NCI-H2107 treated with DMSO at 0.1 percent for 48 hours (cell line): ENCODE measurements around the gene VSIG8.

Experiments
- DNase-seq: peaks from one replicate; lab custom pipeline; 2025; ENCODE audit not compliant: unreplicated experiment; lab: John Stamatoyannopoulos, UW

Gene VSIG8

DNA sequence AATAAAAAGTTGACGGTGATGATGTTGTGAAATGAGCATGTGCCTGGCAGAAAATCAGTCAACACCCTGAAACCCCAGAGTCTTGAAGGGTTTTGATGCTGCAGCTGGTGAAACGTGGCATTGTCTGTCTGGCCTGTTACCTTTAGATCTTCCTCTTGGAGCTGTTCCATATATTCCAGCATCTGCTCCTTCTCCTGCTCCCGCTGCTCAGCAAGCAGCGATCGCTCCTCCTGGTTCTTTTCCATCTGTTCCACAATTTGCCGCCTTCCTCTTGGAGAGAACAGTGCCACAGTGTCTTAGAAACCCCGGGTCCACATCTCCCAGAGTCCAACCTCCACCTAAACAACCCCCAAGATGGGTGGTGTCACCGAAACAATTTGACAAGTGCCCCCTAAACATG, 21.8 kb upstream of the VSIG8 start:
- DNase-seq = no peak

DNA sequence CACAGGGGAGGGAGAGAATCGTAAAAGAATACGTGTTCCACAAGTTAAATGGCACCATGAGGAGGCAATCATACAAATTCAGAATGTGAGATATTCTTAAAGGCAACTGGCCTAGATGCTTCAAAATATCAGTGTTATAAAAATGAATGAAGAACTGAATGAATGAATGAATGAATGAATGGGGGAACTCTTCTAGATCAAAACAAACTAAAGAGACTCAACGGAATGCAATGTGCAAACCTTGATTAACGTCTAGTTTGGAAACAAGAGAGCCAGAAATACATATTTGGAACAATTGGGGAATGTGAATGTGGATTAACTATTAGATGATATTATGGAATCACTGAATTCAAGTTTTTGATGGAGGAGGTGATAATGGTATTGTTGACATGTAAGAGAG, 20.7 kb upstream of the VSIG8 start:
- no peak for DNase-seq

DNA sequence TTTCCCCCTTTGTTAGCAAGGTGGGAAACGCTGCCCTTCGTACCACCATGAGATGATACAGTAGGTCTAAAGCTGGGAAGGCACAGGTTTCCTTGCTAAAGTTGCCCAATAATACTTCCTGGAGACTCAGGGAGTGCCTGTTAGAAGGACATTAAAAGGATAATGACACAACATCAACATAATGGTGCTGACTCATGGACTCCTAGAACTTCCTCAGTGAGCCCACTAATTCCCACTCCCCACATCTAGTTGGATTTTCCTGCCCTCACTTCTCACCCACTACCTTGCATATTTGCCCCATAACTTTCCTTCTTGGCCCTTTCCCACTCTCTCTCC, 20.0 kb upstream of the VSIG8 start:
- no peak for DNase-seq

DNA sequence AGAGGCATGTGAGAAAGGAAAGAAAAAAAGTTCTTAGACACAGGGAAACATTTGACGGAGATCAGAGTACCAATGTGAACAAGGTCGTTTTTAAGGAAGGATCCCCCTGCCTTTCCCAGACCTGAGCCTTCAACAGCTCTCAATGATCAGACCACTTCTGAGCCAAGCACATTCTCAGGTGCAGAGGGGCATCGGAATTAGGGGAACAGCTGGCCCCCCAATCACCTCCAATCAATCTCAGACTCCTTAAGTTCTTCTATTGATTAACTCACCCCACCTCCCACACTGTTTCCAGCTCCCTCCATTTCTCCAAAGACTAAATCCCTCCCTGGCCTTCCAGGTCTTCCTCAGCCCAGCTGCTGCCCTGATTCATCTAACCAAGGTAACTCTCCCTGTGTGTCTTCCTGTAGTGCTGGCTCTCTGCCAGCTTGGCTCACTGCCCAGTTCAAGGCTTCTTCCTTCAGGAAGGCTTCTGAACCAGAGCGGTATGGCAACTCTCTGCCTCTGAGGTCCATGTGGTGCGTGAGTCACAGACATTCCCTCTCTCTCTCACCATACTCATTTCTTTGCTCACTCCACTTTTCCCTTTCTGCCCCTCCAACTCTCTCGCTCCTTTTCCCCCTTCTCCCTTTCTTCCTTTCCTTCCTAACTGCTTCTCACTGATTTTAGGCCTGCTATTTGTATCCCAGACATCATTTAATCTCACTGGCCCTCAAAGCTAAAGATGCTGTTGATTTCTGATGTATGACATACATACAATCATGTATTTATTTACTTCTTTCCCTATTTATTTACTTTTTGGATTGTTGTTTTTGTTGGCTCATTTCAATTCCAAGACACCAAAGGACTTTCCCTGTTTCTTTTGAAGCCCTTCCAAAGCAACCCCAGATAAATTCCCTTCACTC, 19.4 kb upstream of the VSIG8 start:
- peak; percentile 76 for DNase-seq

DNA sequence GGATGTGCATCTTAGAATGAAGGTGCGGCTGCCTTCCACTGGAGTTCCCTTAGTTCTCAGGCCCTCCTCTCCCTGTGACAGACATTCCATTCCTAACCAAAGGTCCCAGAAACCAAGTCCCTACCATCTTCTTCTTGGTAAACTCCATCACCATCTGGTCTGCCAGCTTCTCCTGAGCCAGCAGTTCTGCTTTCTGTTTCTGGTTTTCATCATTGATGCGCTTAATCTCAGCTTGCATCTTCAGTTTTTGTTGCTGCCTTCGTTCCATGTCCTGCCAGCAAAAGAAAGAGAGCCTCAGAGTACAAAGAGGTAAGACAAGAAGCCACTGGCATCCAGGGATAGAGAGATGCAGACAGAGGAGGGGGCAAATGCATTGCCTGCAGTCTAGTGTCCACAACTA, 18.0 kb upstream of the VSIG8 start:
- no peak for DNase-seq

DNA sequence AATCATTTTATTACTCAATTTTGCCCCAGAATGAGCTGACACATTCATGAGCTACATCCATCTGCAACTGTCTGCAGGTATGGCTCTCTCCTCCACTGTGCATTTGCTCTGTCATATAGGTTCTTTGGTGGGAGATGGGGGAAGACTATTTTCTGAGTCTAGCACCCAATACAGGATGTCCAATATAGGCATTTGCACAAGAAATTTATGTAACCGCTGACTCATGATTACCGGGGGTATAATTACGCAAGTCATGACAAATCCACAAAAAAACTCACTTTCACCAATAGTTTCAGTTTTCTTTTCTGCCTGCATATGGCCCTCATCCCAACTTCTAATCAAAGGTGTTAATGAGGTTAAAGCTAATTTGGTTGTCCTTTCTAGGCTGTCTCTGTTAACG, 17.5 kb upstream of the VSIG8 start:
- no peak for DNase-seq

DNA sequence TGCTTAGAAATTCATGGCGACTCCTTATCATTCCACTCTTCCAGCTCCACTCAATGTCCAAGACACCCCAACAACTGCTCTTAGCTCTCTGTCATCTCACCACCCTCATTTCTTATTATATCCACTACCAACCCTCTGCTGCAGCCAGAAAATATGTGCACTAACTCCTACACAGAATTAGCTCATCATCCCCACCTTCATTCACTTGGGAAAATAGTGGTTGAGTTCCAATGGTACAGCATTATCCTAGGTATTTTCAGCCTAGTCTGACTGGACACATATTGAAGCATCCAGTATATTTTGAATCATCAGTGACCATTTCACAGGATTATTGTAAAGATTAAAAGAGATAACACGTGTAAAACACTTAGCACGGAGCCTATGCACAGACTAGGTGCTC, 16.7 kb upstream of the VSIG8 start:
- DNase-seq = no peak

DNA sequence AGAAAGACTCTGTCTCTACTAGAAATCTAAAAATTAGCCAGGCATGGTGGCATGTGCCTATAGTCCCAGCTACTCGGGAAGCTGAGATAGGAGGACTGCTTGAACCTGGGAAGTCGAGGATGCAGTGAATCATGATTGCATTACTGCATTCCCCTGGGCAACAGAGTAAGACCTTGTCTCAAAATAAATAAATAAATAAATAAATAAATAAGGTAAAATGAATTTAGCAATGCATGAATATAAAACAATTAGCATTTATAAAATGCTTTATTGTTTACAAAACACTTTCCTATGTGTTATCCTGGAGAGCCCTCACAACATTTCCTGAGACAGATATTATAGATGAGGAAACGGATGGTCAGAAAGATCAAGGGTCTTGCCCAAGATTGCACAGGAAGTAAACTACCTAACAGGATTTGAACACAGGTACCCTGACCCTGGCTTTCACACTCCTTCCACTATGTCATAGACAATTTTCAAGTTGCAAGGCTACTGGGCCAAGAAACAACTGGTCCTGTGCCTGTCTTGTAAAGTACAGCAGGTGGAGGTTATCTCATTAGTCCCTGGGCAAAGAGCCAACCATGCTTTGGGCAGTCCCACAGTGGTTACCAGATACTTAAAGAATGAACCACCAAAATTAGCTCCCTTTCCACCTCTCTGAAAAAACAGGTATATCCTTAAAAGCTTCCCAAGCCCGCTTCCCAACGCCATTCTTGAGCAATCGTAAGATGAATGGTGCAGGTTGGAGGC, 15.4 kb upstream of the VSIG8 start:
- DNase-seq = peak; percentile 63

DNA sequence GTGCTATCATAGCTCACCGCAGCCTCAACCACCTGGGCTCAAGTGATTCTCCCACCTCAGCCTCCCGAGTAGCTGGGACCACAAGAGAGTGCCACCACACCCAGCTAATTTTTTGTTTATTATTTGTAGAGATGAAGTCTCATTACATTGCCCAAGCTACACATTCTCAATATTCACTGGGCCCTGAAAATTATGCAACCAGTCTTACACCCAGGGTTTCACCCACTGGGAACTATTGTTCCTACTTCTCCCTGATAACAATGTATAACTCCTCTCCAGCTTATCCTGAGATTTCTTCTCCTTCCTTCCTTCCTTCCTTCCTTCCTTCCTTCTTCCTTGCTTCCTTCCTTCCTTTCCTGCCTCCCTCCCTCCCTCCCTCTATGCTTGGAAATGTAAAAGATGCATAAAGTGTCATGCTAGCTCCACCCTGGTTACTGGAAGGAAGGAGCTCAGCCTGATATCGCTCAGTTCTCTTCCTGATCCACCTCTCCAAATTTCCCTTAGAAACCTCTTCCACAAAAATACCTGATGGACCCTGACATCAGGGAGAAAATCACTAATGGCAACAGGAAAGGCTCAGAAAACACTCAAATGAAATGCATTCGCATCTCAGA, 11.2 kb upstream of the VSIG8 start:
- no peak for DNase-seq

DNA sequence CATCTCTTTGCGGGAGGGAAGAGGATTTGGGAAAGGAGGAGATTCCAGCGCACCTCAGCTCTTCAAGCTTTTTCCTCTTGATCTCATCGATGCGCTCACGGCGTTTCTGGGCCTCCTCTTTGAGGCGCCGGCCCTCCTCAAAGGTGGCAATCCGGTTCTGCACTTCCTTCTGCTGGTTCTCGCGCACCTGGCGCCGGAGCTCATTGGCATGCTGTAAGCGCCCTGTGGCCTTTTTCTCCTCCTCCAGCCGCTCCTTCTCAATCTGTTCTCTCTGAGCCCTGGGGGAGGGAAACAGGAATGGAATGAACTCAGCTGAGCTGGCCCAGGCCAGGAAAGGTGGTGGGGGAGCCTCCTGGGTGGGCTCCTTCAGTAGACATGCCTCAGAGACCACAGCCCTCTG, 10.4 kb upstream of the VSIG8 start:
- DNase-seq = no peak

DNA sequence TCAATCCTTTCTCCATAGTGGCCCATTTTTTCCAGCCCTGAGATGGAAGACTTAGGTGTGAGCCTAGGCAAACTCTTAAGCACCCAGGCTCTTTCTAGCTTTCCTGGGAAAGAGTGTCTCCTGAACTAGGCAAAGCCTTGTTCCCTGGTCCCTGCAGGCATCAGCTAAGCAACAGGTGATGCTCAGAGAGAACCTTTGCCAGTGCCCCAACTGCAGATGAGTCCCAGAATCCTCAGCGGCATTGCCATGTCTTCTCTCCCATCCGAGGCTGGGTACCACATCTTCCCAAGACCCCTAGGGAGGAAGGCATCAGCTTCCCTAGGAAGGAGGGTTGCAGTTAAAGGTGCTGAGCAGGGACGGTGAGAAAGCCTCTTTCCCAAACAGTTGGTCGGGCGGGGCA, 8.2 kb upstream of the VSIG8 start:
- DNase-seq = no peak

DNA sequence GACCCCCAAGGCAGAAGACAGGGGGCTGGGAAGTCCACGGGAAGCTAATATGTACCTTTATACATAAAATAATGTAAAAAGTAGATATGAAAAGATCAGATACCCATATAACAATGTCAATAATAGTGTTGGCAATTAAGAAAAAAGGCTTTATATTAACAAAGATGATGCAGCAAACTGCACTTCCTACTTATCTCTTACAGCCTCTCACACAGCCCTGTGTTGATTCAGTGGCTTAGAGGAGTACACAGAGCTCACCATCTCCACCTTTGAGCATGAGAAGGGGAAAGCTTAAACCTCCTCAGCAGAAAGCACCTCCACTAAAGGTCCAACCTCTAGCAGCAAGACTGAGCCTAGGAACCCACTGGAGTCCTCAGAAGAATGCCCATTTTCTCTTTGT, 7.2 kb upstream of the VSIG8 start:
- DNase-seq = no peak

DNA sequence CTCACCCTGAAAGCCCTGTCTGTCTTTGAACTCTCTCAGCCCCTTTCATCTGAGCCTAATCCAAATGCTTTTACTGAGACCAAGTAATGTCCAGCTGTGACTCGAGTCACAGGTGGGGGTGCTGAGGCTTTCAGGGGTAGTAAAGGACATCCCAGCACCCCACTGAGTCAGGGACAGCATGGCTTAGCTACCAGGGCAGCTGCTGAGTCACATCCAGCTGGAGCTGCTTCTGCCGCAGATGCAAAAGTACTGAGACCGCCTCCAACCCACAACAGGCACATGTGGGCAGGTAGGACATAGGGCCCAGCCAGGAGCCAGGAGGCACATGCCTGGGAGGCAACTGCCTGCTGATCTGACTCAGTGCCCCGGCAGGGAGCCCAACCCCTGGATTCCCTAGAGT, 6.7 kb upstream of the VSIG8 start:
- DNase-seq = peak; percentile 41

DNA sequence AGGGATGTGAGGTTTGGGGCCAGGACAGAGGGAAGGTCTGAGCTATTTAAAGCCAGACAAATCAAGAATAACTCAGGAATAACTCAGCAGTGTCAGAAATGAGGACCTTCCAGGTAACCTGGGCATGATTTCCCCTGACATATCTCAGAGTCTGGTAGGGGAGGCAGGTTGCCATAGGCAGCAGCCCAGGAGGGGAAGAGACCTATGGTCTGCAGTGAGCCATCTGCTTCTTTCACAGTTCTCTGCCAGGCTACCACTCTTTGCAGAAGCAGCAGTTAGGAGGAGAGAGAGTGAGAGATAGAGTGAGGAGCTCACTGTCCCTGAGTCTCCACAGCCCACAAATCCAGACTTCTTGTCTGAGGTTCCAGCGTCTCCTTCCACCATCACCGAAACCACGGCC, 6.3 kb upstream of the VSIG8 start:
- no peak for DNase-seq

DNA sequence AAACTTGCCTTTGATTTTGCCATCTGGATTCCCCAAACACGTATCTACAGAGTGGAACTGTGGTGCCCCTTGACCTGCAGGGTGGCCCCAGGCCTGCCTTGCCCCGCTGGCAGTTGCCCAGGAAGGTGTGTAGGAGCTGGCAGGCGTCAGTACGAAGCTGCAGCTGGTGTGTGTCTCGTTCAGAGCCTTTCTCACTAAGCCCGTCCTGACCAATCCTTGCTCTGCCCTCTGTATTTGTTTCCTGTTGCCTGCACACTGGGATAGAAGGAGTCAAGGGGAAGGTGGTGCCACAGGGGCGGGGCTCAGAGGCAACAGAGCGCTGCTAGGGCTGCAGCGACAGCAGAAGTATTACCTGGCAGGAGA, 5.2 kb upstream of the VSIG8 start:
- peak; percentile 99 for DNase-seq

DNA sequence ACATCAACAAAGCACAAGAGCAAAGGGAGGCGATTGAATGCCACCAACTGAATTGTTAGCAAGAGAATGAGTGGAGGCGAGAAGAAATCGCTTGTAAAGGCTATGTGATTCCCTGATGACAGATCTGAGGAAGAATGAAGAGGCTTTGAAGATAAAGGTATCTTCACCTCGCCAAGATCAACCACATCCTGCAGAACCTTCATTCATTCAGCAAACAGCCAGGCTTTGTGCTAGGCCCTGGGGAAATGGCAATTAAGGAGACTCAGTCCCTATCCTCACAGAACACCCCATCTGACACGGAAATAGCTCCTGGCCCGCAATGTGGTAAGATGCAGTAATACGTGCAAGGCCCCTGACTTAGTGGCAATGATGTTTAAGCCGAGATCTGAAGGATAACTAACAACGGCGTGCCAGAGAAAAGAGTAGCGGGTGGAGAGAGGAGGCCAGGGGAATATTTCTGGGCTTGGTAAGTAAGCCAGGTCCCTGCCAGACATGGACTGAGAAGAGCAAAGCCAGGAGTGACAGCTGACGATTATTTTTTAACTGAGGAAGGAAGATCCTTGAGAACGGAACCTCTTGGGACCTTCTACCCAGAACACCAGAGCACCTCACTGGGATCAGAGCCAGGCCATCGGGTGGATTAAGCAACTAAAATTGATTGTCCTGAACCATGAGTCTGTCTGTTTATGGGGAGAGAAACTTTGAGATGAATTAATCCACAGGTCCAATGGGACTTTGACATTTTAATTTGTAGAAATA, 4.6 kb upstream of the VSIG8 start:
- peak; percentile 66 for DNase-seq

DNA sequence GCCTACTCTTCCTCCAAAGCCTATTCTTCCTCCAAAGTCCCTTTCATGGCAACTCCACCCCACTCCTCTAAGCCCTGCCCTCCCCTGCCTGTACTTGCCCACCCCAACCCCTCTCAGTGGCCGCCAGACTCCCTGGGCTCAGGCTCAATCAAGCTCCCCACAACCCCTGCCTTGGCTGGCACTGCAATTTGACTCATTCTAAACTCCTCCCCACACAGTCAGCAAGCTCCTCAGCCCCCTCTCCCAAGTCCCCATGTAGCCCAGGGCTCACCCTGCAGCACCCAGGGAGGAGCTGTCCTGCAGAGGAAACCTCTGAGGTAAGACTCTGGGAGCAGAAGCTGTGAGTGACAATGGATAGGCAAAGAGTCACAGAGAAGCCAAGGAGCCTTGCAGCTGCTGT, 3.6 kb upstream of the VSIG8 start:
- DNase-seq = no peak

DNA sequence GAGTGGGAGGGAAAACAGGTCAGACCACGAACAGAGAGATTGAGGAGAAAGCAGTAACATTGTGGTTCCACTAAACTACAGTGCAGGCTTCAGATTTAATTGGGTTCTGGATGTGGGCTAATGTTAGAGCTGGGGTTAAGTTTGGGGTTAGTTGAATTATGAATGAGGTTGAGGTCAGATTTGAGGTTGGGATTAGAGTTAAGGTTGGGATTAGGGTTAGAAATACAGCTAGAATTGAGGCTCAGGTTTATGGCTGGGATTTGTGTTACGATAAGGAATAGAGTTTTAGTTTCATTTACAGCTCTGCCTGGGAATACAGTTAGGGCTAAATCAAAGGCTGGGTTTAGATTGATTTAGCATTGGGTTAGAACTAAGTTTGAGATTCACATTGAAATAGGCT, 1.8 kb upstream of the VSIG8 start:
- DNase-seq = no peak

DNA sequence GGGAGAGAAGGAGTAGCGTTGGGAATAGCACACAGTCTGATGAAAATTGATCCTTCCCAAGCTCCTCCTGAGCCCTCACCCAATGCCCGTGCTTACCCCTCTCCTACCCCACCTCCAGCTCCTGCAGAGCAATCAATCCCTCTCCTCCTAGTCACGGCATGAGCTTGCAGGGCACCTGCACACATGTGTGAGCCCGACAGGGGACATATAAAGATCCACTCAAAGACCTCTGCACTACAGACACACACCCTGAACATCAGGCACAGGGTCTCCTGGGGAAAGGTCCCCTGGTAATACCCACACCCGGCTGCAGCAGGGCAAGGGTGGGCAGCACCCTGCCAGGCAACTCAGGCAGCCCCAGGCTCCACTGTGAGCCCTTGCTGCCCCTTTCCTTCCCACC, 426 bp downstream of the VSIG8 start:
- peak; percentile 20 for DNase-seq

DNA sequence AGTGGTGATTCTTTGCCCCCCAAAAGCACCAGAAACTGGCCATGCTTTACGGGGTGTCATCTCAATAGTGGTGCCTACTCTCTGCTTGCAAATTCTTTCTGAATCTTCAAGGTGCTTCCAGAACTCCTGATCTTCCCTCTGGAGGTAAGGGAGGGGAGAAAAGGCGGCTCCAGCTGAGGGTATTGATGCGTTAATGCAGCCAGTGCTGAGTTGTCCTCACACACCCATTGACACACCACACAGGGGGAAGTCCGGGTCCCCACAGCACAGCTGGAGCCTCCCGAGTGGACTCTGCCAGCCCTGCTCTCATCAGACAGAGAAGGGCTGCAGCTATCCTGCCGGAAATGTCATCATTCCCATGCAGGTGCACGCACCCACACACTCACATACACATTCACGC, 1.2 kb downstream of the VSIG8 start:
- DNase-seq = no peak

DNA sequence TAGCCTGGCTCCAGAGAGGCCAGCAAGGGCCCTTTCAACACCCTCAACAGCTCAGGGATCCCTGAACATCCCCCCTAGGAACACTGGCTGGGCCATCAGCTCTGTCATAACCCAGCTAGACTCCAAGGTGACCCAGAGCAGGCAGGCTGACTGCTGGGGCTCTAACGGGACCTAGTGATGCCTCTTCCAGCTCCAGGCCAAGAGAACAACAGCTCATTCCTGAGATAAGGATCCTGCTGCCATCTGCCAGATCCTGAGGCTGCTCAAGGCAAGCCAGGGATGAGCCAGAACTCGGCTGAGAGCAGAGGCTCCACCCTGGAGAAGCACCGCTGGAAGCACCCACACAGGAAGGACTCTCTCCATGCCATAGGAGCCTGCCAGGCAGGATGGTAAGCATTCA, 2.0 kb downstream of the VSIG8 start:
- DNase-seq = no peak
